Hepatocyte (in vitro differentiated cells): Measurements from ENCODE around the gene VPS50.

ENCODE experiments used
- CTCF ChIP-seq: fragments of 200-600 bp; sonication (generic); IDR thresholded peaks from 2 replicates; pipeline ENCODE4 v1.5.1; 2016; ENCODE audit warnings: antibody characterized with exemption, mild to moderate bottlenecking; ENCODE audit not compliant: poor library complexity
- EZH2 ChIP-seq: fragments of 200-600 bp; sonication (generic); IDR thresholded peaks from 2 replicates; pipeline ENCODE4 v1.6.1; 2016; ENCODE audit warnings: antibody characterized with exemption, mild to moderate bottlenecking, borderline replicate concordance

GRCh38 chr7:93314449-93314848 lies 82.3 kb downstream of the VPS50 start:
- TF ChIP-seq CTCF (no peak), EZH2 (no peak)
